Measurements from ENCODE around the gene HELZ.

- TF ChIP-seq, protein P1, sequence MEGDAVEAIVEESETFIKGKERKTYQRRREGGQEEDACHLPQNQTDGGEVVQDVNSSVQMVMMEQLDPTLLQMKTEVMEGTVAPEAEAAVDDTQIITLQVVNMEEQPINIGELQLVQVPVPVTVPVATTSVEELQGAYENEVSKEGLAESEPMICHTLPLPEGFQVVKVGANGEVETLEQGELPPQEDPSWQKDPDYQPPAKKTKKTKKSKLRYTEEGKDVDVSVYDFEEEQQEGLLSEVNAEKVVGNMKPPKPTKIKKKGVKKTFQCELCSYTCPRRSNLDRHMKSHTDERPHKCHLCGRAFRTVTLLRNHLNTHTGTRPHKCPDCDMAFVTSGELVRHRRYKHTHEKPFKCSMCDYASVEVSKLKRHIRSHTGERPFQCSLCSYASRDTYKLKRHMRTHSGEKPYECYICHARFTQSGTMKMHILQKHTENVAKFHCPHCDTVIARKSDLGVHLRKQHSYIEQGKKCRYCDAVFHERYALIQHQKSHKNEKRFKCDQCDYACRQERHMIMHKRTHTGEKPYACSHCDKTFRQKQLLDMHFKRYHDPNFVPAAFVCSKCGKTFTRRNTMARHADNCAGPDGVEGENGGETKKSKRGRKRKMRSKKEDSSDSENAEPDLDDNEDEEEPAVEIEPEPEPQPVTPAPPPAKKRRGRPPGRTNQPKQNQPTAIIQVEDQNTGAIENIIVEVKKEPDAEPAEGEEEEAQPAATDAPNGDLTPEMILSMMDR (IDR thresholded peaks at IDR 0.05; ENCODE audit: control extremely low read depth in 1 of 3, insufficient read depth in 1 of 3, low read depth in 1 of 3, low read length in 3 of 3), result no peak
- TF ChIP-seq RAD21 (IDR thresholded peaks at IDR 0.05 in 1 of 2, conservative IDR thresholded peaks at IDR 0.05 in 1 of 2; ENCODE audit: low read depth in 2 of 2, low read length in 2 of 2), result no peak
These were observed 21.5 kb upstream of the HELZ start for GRCh38 chr17:67266496-67266895.
